NK-92 treated with Interleukin-12 subunit alpha and Interleukin-12 subunit beta, amount 100 ng/mL, for 24 hours (cell line): Measurements from ENCODE around the gene DYNLL2.
"Not testable (repeated sequence)": the region's sequence is repeated elsewhere in the genome, so short reads cannot be mapped to it uniquely, and the experiment has no call there.

ENCODE experiments used
- DNase-seq: peaks from one replicate; lab custom pipeline; 2025; lab: John Stamatoyannopoulos, UW

The DYNLL2 gene

GRCh38 chr17:58073266-58073665 is 10.0 kb upstream of the DYNLL2 start:
- not testable (repeated sequence) for DNase-seq

GRCh38 chr17:58074406-58074805 is 8.8 kb upstream of the DYNLL2 start:
- not testable (repeated sequence) for DNase-seq

- no peak for DNase-seq
Measured at GRCh38 chr17:58079300-58080033, 3.8 kb upstream of the DYNLL2 start.

- no peak for DNase-seq
Measured at GRCh38 chr17:58081646-58082340, 1.4 kb upstream of the DYNLL2 start.

GRCh38 chr17:58082341-58082869 is 814 bp upstream of the DYNLL2 start:
- DNase-seq = no peak

- DNase-seq = peak; percentile 57
Measured at GRCh38 chr17:58083491-58084316, 485 bp downstream of the DYNLL2 start.

- peak; percentile 35 for DNase-seq
Measured at GRCh38 chr17:58084317-58084981, 1.2 kb downstream of the DYNLL2 start.

- DNase-seq = no peak
Measured at GRCh38 chr17:58085039-58085715, 2.0 kb downstream of the DYNLL2 start.

- no peak for DNase-seq
Measured at GRCh38 chr17:58086953-58087352, 3.7 kb downstream of the DYNLL2 start.

GRCh38 chr17:58088624-58089023 is 5.4 kb downstream of the DYNLL2 start:
- no peak for DNase-seq

GRCh38 chr17:58089111-58089510 is 5.9 kb downstream of the DYNLL2 start:
- DNase-seq = no peak

- DNase-seq = no peak
Measured at GRCh38 chr17:58091024-58091567, 7.9 kb downstream of the DYNLL2 start.

- DNase-seq = no peak
Measured at GRCh38 chr17:58092101-58092796, 9.0 kb downstream of the DYNLL2 start.

- no peak for DNase-seq
Measured at GRCh38 chr17:58092797-58093385, 9.7 kb downstream of the DYNLL2 start.

GRCh38 chr17:58094118-58094517 is 10.9 kb downstream of the DYNLL2 start:
- DNase-seq = no peak

GRCh38 chr17:58096892-58097291 is 13.7 kb downstream of the DYNLL2 start:
- no peak for DNase-seq

GRCh38 chr17:58097384-58098088 is 14.3 kb downstream of the DYNLL2 start:
- DNase-seq = no peak

GRCh38 chr17:58100506-58100905 is 17.3 kb downstream of the DYNLL2 start:
- no peak for DNase-seq

- DNase-seq = not testable (repeated sequence)
Measured at GRCh38 chr17:58101898-58102297, 18.7 kb downstream of the DYNLL2 start.
